GM18505 (cell line): Measurements from ENCODE around the gene HS3ST4.

ENCODE experiments used
- ATAC-seq: cut with Tn5 transposase; IDR thresholded peaks from one replicate; pipeline ENCODE4 v1.9.1; 2021; ENCODE audit not compliant: unreplicated experiment
- POLR2A ChIP-seq: IDR thresholded peaks from 4 replicates; pipeline ENCODE4 v1.6.1; 2011; ENCODE audit warnings: borderline replicate concordance; ENCODE audit not compliant: insufficient read depth, insufficient read length; ENCODE audit errors: extremely low read depth

HS3ST4 gene

DNA sequence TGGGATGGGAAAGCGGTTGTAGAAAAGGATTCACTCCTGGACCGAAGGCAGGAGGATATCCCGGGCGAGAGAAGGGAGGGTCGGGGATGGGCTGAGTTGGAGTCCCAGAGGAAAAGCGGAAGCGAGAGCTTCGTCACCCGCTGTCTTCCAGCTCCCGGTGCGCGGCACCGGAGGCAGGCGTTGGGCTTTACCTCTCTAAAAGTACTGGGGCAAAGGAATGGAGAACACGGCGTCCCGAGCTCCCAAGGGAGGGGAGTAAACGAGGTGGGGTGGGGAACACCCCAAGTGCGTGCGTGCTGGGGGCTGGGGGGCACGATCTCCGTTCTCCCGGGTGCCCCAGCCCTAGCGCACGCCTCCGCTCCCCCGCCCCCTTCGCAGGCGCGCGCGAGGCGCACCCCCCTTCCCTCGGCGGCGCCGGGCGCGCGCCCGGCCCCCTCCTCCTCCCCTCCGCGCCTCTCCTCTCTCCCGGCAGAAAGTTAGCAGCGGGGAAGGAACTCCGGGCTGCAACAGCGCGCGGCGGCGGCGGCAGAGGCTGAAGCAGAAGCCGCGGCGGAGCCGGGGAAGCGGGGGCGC lies at the start of gene HS3ST4:
HS3ST4 (plus strand) TSS at position 441 of the 573 bp plus-strand sequence.
- no peak for ATAC-seq
- TF ChIP-seq POLR2A = no peak

DNA sequence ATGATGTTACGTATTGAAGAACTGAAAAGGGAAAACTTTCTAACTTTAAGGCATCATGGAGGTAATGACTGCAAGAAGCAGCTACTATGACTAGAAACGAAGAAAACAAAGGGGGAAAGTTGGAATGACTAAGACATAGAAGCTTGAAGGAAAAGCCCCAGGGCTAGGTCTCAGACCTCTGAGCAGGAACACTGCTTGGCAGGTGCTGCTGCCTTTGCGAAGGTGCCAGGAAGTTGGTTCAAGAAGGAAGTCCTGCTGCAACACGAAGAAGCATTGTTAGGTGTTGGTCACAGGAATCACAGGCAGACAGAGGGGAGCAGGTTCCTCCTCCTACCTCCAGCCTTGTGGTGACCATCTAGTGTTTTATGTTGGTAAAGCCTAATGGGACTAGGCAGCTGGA lies 48.1 kb upstream of the HS3ST4 start:
- no peak for TF ChIP-seq POLR2A
- ATAC-seq = no peak

DNA sequence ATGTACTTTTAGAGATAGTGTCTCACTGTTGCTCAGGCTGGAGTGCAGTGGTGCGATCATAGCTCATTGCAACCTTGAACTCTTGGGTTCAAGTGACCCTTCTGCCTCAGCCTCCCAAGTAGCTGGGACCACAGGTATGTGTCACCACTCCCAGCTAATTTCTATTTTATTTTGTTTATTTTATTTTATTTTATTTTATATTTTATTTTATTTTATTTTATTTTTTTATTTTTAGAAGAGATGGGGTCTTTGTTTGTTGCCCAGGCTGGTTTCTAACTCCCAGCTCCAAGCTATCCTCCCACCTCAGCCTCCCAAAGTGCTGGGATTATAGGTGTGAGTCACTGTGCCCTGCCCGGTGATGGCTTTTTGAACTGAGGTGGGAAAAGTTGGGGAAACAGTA lies 35.1 kb upstream of the HS3ST4 start:
- TF ChIP-seq POLR2A = no peak

DNA sequence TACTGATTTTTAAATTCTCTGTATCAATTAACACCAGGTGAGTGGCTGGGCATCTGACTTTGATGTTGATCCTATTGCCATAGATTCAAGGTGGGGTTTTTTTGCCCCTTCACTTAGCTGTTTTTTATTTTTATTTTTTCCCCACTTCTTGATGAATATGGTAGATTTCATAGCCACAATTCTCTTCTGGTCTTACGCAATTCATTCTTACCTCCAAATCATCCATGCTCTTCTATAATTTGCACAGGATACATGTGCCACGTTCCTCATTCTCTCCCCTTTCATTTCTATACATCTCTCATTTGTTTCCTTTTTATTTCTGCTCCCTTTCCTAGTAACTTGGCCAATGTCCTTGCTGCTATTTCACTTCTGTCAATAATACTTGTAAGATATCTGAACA lies 14.9 kb upstream of the HS3ST4 start:
- no peak for TF ChIP-seq POLR2A
- ATAC-seq = no peak

More for the DNA sequence above, 35.1 kb upstream of the HS3ST4 start:
- ATAC-seq = no peak

DNA sequence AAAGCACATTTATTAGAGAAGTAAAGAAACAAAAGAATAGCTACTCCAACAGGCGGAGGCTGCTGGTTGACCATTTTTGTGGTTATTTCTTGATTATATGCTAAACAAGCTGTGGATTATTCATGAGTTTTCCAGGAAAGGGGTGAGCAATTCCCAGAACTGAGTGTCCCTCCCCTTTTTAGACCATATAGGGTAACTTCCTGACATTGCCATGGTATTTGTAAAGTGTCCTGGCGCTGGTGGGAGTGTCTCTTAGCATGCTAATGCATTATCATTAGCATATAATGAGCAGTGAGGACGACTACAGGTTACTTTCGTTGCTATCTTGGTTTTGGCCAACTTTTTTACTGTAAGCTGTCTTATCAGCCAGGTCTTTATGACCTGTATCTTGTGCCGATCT lies 12.2 kb upstream of the HS3ST4 start:
- no peak for TF ChIP-seq POLR2A
- ATAC-seq = no peak

DNA sequence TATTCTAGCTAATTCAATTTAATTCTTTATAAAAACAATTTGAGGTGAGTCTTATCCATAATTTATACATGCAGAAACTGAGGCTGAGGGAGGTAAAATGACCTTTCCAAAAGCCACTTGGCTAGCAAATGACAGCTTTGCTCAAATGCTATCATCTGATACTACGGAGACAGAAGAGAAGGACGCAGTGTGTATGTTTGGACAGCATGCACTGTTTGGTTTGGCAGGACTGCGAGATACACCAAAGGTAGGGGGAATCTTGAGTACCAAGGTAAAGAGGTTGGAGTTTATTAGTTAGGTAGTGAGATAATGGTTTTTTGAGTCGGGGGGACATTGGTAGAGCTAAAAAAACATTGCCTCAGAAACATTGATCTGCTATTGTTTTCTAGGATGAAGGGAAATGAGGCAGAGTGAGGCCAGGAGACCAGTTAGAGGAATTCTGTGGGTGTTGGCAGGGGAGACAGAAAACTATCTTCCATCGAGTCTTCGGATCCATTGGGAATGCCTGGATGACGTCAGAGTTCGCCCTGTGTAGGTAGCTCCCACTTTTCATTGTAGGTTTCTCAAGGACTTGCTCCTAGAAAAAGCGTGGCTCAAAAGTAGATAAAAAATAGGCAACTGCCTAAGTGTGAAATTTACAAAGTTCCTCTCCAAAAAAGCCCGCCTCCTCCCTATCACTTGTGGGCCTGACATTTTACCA lies 2.5 kb upstream of the HS3ST4 start:
- no peak for TF ChIP-seq POLR2A
- ATAC-seq = no peak

DNA sequence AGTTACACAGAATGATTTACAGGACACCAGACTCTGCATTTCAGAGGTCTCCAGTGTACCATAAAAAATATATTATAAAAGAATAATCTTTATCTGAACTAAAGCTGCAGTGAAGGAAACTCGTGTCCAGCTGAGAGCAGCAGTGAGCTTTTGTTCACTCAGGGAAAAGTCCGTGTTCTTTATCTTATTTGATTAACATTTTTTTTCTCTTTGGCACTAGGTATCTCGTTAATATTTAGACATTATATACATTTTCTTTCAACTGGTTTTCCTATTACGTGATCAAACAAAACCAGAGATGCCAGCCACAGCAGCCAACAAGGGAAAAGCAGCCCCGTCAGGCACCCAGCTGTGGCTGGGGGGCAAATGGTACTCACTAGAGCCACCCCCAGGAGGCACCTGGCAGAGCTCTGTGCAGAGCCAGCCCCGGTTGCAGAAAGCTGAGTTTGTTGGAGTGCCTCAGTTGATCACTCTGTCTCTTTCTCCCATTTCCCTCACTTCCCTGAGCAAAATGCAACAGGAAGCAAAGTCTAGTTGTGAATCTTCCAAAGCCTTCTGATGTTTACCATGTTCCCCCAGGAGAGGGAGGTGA lies 1.1 kb upstream of the HS3ST4 start:
- no peak for ATAC-seq
- no peak for TF ChIP-seq POLR2A

DNA sequence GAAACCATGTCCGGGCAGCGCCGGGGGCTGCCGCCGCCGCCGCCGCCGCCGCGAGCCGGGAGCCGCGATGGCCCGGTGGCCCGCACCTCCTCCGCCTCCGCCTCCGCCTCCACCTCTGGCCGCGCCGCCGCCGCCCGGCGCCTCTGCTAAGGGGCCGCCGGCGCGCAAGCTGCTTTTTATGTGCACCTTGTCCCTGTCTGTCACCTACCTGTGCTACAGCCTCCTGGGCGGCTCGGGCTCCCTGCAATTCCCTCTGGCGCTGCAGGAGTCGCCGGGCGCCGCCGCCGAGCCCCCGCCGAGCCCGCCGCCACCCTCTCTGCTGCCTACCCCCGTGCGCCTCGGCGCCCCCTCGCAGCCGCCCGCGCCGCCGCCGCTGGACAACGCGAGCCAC lies 587 bp downstream of the HS3ST4 start:
- ATAC-seq = no peak
- no peak for TF ChIP-seq POLR2A

DNA sequence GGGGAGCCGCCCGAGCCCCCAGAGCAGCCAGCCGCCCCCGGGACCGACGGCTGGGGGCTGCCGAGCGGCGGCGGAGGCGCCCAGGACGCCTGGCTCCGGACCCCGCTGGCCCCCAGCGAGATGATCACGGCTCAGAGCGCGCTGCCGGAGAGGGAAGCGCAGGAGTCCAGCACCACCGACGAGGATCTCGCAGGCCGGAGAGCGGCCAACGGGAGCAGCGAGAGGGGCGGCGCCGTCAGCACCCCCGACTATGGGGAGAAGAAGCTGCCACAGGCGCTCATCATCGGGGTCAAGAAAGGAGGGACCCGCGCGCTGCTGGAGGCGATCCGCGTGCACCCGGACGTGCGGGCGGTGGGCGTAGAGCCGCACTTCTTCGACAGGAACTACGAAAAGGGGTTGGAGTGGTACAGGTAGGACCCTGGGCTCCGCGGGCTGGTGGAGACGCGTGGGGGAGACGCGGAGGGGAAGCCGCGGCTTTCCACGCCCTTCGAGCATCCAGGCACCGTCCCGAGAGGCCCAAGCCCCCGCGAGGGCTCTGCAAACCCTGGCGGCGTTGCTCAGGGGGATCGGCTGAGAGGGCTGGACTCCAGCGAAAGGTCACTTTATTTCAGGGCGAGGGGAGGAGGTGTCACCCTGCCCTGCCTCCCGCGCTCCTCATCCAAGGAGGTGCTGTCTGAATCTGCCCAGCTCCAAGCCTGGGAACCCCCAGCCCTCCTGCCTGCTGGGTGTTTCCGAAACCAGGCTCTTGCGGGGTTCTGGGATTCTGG lies 1.2 kb downstream of the HS3ST4 start:
- ATAC-seq = no peak
- no peak for TF ChIP-seq POLR2A

DNA sequence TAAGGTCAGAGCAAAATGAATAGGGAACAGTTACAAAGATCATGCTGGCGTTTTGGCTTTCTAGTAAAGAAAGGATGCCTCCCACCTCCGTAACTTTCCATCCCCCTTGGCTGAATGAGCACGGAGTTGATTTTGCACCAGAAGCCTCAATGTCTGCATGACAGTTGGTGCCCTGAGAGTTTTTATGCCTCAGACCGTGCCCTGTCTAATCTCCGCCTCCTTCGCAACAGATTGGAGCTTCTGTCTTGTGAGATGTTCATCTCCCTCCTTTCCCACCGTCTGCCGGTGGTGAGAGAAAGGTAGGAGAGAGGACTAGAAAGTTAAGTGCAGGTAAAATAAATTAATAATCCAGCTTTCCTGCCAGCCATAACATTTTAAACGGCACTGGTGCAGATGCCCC lies 1.9 kb downstream of the HS3ST4 start:
- TF ChIP-seq POLR2A = no peak
- ATAC-seq = no peak

DNA sequence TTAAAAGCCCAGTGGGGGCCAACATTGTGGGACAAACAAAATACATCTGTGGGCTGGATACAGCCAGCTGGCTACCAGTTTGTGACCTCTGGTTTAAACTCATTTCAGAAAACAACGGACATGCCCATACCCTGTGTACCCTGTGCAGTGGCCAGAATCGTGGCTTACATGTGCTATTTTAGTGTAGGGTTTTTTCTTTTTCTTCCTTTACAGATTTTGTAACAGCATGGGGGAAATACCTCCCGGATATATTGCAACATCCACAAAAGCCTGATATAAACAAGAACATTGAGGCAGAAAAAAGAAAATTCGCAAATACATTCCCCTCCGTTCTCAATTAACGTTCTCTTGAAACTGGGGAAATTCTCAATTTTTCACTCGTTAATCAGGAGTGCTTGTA lies 7.3 kb downstream of the HS3ST4 start:
- TF ChIP-seq POLR2A = no peak

DNA sequence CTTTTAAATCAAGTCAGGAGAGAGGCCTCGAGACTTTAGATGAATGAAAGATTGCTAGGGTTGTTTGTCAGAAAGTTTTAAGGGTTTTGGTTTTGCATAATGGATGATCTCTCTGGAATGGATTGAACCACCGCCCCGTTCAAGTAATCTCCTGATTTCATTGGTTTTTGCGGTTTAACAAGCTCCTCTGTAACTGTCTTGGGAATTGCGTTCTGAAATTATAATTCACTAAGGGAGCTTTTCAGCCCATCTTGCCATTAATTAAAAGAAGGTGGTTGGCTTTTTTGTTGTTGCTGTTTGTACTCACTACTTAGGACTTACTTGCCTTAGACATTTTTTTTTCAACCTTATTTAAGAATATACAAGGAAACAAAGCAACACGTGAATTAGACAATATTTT lies 8.8 kb downstream of the HS3ST4 start:
- ATAC-seq = no peak
- no peak for TF ChIP-seq POLR2A

More for the DNA sequence above, 7.3 kb downstream of the HS3ST4 start:
- no peak for ATAC-seq

DNA sequence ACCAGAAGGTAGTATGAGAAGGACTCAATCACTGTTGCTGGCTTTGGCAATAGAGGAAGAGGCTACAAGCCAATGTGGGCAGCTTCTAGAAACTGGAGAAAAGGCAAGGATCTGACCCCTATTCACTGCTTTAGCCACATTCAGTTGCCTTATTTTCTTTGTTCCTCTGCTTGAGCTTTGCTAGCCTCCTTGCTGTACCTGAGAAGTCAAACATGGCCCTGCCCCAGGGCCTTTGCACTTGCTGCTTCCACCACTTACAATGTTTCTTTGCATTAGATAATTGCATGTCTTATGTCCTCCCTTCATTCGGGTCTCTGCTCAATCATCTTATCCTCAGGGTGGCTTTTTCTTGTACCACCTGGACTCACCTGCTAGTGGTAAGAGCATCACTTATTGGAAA lies 15.8 kb downstream of the HS3ST4 start:
- no peak for ATAC-seq
- TF ChIP-seq POLR2A = no peak
